Measurements from ENCODE around the gene LRRC4B. TPM values are rescaled to one million over a fixed set of nuclear protein-coding genes. Genes with fewer than 3 reads are reported as not detected.

LRRC4B gene
- total RNA-seq, 1 donor from 2014 or later = not detected

- no peak overlapping the region for H3K4me3 Mint-ChIP-seq (ENCODE audit: unreplicated experiment)
- Histone ChIP-seq H3K4me1 (ENCODE audit: insufficient read depth, low read length) (peaks cover 4% of the 10 kb centered on the region), H3K27me3 (ENCODE audit: insufficient read depth, low read length) (no peaks in the 10 kb centered on the region), H3K4me2 (ENCODE audit: low read length) (no peak overlapping the region), H3K9me3 (ENCODE audit: insufficient read depth, low read depth, low read length) (no peaks in the 10 kb centered on the region), H3K4me3 (ENCODE audit: insufficient read depth, low read depth, low read length) (no peak overlapping the region), H3K9ac (ENCODE audit: low read length) (no peak overlapping the region), H3K36me3 (ENCODE audit: insufficient read depth, low read length) (no peaks in the 10 kb centered on the region), H3K79me2 (ENCODE audit: insufficient read depth, low read length) (peaks cover 9% of the 10 kb centered on the region), H2AFZ (ENCODE audit: low read depth, low read length) (no peak overlapping the region), H3K27ac (ENCODE audit: low read depth, low read length) (no peak overlapping the region), H4K20me1 (ENCODE audit: insufficient read depth, low read length) (no peaks in the 10 kb centered on the region)
- DNase-seq (ENCODE audit: low read depth) (no peak), FAIRE-seq (no peak)
- no peaks in the 10 kb centered on the region for H3K36me3 Mint-ChIP-seq (ENCODE audit: low read depth, unreplicated experiment)
- no peak overlapping the region for H3K27ac Mint-ChIP-seq (ENCODE audit: unreplicated experiment)
- no peaks in the 10 kb centered on the region for H3K4me1 Mint-ChIP-seq (ENCODE audit: low read depth, unreplicated experiment)
- H3K9me3 Mint-ChIP-seq (ENCODE audit: unreplicated experiment) = peaks cover 29% of the 10 kb centered on the region
- H3K27me3 Mint-ChIP-seq (ENCODE audit: low read depth, unreplicated experiment) = no peaks in the 10 kb centered on the region
- no peak for TF ChIP-seq EZH2 (IDR thresholded peaks at IDR 0.05; ENCODE audit: insufficient read depth, low read length)
- no peak for TF ChIP-seq CTCF (IDR thresholded peaks at IDR 0.05; ENCODE audit: insufficient read depth, low read depth, low read length)
Observed at GRCh38 chr19:50509366-50509765, 58.9 kb downstream of the LRRC4B start.

DNA sequence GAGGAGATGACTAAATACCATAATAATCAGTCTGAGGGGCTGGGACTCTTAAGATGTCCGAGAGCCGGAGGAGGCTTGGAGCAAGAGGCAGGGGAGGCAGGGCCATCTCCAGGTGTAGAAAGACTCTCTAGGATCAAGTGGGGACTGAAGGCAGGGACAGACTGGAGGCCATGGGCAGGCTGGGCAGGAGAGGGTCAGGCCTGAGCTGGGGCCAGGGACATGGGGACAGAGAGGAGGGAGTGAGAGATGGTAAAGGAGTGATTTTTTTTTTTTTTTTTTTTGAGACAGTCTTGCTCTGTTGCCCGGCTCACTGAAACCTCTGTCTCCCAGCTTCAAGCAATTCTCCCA, 59.4 kb downstream of the LRRC4B start:
- no peaks in the 10 kb centered on the region for H3K4me1 Mint-ChIP-seq (ENCODE audit: low read depth, unreplicated experiment)
- H3K36me3 ChIP-seq (ENCODE audit: insufficient read depth, low read length) = no peaks in the 10 kb centered on the region
- H3K9me3 Mint-ChIP-seq (ENCODE audit: unreplicated experiment) = peaks cover 25% of the 10 kb centered on the region
- H3K4me1 ChIP-seq (ENCODE audit: insufficient read depth, low read length) = peaks cover 4% of the 10 kb centered on the region
- FAIRE-seq = no peak
- no peaks in the 10 kb centered on the region for H4K20me1 ChIP-seq (ENCODE audit: insufficient read depth, low read length)
- H3K9me3 ChIP-seq (ENCODE audit: insufficient read depth, low read depth, low read length) = no peaks in the 10 kb centered on the region
- H3K9ac ChIP-seq (ENCODE audit: low read length) = no peak overlapping the region
- no peaks in the 10 kb centered on the region for H3K36me3 Mint-ChIP-seq (ENCODE audit: low read depth, unreplicated experiment)
- H3K4me3 ChIP-seq (ENCODE audit: insufficient read depth, low read depth, low read length) = no peak overlapping the region
- no peak overlapping the region for H3K4me3 Mint-ChIP-seq (ENCODE audit: unreplicated experiment)
- H3K27ac Mint-ChIP-seq (ENCODE audit: unreplicated experiment) = no peak overlapping the region
- peaks cover 9% of the 10 kb centered on the region for H3K79me2 ChIP-seq (ENCODE audit: insufficient read depth, low read length)
- no peak overlapping the region for H2AFZ ChIP-seq (ENCODE audit: low read depth, low read length)
- no peaks in the 10 kb centered on the region for H3K27me3 Mint-ChIP-seq (ENCODE audit: low read depth, unreplicated experiment)
- no peak for TF ChIP-seq CTCF (IDR thresholded peaks at IDR 0.05; ENCODE audit: insufficient read depth, low read depth, low read length)
- TF ChIP-seq EZH2 (IDR thresholded peaks at IDR 0.05; ENCODE audit: insufficient read depth, low read length) = no peak
- DNase-seq (ENCODE audit: low read depth) = no peak
- no peak overlapping the region for H3K4me2 ChIP-seq (ENCODE audit: low read length)
- no peak overlapping the region for H3K27ac ChIP-seq (ENCODE audit: low read depth, low read length)
- no peaks in the 10 kb centered on the region for H3K27me3 ChIP-seq (ENCODE audit: insufficient read depth, low read length)

DNA sequence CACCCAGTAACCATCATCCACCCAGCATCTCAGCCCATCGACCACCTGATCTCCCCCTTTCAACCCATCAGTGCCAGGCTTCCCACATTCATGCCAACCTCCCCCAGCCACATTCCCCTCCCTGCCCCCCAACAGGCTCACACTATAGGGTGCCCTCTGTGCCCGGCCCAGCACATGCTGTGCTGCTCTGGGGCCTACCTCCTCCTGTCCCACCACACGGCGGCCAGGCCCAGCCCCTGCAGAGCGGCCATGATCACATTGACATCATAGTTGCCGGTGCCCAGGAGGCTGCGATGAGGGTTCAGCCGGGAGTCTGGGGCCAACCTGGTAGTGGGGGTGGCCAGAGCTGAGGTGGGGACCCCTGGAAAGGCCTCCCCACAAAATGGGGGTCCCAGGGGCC, 60.9 kb downstream of the LRRC4B start:
- DNase-seq (ENCODE audit: low read depth) (no peak), FAIRE-seq (no peak)
- no peak overlapping the region for H3K9ac ChIP-seq (ENCODE audit: low read length)
- Mint-ChIP-seq H3K4me3 (ENCODE audit: unreplicated experiment) (no peak overlapping the region), H3K27me3 (ENCODE audit: low read depth, unreplicated experiment) (no peaks in the 10 kb centered on the region), H3K36me3 (ENCODE audit: low read depth, unreplicated experiment) (no peaks in the 10 kb centered on the region), H3K9me3 (ENCODE audit: unreplicated experiment) (peaks cover 25% of the 10 kb centered on the region), H3K27ac (ENCODE audit: unreplicated experiment) (no peak overlapping the region), H3K4me1 (ENCODE audit: low read depth, unreplicated experiment) (no peaks in the 10 kb centered on the region)
- H3K4me3 ChIP-seq (ENCODE audit: insufficient read depth, low read depth, low read length) = no peak overlapping the region
- H3K4me2 ChIP-seq (ENCODE audit: low read length) = no peak overlapping the region
- H2AFZ ChIP-seq (ENCODE audit: low read depth, low read length) = no peak overlapping the region
- H3K27me3 ChIP-seq (ENCODE audit: insufficient read depth, low read length) = no peaks in the 10 kb centered on the region
- H3K4me1 ChIP-seq (ENCODE audit: insufficient read depth, low read length) = peaks cover 4% of the 10 kb centered on the region
- no peak overlapping the region for H3K27ac ChIP-seq (ENCODE audit: low read depth, low read length)
- peaks cover 9% of the 10 kb centered on the region for H3K79me2 ChIP-seq (ENCODE audit: insufficient read depth, low read length)
- TF ChIP-seq CTCF (IDR thresholded peaks at IDR 0.05; ENCODE audit: insufficient read depth, low read depth, low read length) (no peak), EZH2 (IDR thresholded peaks at IDR 0.05; ENCODE audit: insufficient read depth, low read length) (no peak)
- no peaks in the 10 kb centered on the region for H3K36me3 ChIP-seq (ENCODE audit: insufficient read depth, low read length)
- H4K20me1 ChIP-seq (ENCODE audit: insufficient read depth, low read length) = no peaks in the 10 kb centered on the region
- no peaks in the 10 kb centered on the region for H3K9me3 ChIP-seq (ENCODE audit: insufficient read depth, low read depth, low read length)

Measured in astrocyte (in vitro differentiated cells and primary cell).